ENCODE measurements around the gene COL6A5. TPM values are rescaled to one million over a fixed set of nuclear protein-coding genes. Genes with fewer than 3 reads are reported as not detected.

COL6A5 gene
- total RNA-seq, 4 donors from 2014 or later: 1.7 TPM; not detected in 3

DNA sequence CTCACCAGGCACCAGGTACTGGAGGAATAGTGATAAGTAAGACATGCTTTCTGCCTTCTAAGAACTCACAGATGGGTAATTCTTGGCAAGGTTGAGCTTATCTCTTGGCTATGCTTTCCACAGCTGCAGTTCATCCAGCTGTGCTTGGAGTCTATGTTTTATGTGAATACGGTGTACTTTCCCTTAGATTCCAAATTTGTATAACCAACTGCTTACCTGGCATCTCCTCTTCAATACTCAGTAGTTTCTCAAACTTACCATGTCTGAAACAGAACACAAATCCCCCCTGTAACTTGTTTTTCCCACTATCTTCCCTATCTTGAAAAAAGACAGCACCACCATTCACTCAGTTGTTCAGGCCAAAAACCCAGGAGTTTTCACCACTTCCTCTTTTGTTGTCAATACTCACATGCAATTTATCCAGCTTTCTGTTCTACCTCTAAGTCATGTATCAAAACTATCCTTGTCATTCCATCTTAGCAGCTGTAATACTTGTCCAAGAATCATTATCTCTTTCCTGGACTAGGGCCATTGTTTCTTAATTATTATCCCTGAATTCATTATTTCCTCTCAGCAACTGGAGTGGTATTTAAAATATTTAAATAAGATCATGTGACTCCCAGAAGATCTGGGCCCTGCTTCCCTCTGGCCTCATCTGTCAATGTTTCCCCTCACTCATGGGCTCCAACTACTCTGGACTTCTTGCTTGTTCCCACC, 32.6 kb downstream of the COL6A5 start:
- no peak for DNase-seq
- no peak overlapping the region for H3K27ac ChIP-seq
- TF ChIP-seq, protein P1, sequence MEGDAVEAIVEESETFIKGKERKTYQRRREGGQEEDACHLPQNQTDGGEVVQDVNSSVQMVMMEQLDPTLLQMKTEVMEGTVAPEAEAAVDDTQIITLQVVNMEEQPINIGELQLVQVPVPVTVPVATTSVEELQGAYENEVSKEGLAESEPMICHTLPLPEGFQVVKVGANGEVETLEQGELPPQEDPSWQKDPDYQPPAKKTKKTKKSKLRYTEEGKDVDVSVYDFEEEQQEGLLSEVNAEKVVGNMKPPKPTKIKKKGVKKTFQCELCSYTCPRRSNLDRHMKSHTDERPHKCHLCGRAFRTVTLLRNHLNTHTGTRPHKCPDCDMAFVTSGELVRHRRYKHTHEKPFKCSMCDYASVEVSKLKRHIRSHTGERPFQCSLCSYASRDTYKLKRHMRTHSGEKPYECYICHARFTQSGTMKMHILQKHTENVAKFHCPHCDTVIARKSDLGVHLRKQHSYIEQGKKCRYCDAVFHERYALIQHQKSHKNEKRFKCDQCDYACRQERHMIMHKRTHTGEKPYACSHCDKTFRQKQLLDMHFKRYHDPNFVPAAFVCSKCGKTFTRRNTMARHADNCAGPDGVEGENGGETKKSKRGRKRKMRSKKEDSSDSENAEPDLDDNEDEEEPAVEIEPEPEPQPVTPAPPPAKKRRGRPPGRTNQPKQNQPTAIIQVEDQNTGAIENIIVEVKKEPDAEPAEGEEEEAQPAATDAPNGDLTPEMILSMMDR (IDR thresholded peaks at IDR 0.05): no peak
- TF ChIP-seq POLR2A (IDR thresholded peaks at IDR 0.05): no peak
- intact Hi-C loops (cut with DNase I; ENCODE audit: low total_unique reads): no loop called here
- no peaks in the 10 kb centered on the region for H3K4me1 ChIP-seq
- H3K36me3 ChIP-seq: no peaks in the 10 kb centered on the region
- no peaks in the 10 kb centered on the region for H3K9me3 ChIP-seq
- H3K4me3 ChIP-seq: no peak overlapping the region
- no peaks in the 10 kb centered on the region for H3K27me3 ChIP-seq

DNA sequence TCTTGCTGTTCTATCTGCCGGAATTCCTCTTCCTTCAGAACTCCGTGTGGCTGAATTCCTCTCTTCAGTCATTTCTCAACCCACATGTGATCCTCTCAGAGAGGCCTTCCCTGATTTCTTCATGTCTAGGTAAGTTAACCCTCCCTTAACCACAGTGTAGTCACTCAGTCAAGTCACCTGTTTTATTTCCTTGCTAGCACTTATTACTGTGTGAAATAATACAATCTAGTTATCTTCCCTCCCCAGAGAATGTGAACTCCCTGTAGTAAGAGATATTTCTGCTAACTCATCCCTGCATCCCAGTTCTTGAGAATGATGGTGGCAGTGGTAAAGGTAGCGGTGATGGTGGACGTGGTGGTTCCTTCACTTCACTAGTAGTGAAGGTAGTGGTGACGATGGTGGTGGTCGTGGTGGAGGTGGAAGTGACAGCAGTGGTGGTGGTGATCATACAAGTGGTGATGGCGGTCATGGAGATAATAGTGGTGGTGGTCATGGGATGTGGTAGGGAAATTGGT, 33.3 kb downstream of the COL6A5 start:
- H3K36me3 ChIP-seq: no peaks in the 10 kb centered on the region
- no peaks in the 10 kb centered on the region for H3K27me3 ChIP-seq
- H3K4me3 ChIP-seq: no peak overlapping the region
- no peak overlapping the region for H3K27ac ChIP-seq
- no peaks in the 10 kb centered on the region for H3K4me1 ChIP-seq
- TF ChIP-seq, protein P1 (IDR thresholded peaks at IDR 0.05): no peak
- TF ChIP-seq POLR2A (IDR thresholded peaks at IDR 0.05): no peak
- intact Hi-C loops (cut with DNase I; ENCODE audit: low total_unique reads): no loop called here
- H3K9me3 ChIP-seq: no peaks in the 10 kb centered on the region
- no peak for DNase-seq

DNA sequence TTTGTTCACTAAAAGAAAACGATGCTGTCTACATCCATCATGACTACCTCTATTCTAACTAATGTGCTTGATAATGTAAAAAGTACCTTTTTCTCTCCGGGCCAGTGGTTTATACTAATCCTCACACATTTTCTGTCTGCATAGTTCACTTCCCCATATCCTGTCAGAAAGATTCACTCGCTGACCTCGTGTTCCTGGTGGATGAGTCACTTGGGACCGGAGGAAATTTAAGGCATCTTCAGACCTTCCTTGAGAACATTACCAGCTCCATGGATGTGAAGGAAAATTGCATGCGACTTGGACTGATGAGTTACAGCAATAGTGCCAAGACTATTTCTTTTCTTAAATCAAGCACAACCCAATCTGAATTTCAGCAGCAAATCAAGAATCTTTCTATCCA, 33.8 kb downstream of the COL6A5 start:
- H3K27ac ChIP-seq: no peak overlapping the region
- H3K4me3 ChIP-seq: no peak overlapping the region
- no peaks in the 10 kb centered on the region for H3K4me1 ChIP-seq
- TF ChIP-seq, protein P1 (IDR thresholded peaks at IDR 0.05): no peak
- TF ChIP-seq POLR2A (IDR thresholded peaks at IDR 0.05): no peak
- no peaks in the 10 kb centered on the region for H3K9me3 ChIP-seq
- no peaks in the 10 kb centered on the region for H3K36me3 ChIP-seq
- no peaks in the 10 kb centered on the region for H3K27me3 ChIP-seq
- intact Hi-C loops (cut with DNase I; ENCODE audit: low total_unique reads): no loop called here
- no peak for DNase-seq

DNA sequence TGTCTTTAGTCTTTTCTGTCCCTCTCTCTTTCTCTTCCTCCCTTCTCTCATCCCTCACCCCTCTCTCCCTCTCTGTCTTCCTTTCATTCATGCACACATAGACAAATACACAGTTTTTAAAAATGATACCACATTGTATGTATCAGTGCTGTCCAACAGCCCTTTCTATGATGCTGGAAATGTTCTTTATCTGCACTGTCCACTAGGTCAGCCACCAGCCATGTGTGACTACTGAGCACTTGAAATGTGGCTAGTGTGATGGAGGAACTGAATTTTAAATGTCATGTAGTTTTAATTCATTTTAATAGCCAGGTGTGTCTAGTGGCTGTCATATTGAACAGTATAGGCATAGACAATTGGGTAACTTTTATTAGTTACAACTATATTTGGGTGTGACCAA, 34.9 kb downstream of the COL6A5 start:
- intact Hi-C loops (cut with DNase I; ENCODE audit: low total_unique reads): no loop called here
- H3K36me3 ChIP-seq: no peaks in the 10 kb centered on the region

DNA sequence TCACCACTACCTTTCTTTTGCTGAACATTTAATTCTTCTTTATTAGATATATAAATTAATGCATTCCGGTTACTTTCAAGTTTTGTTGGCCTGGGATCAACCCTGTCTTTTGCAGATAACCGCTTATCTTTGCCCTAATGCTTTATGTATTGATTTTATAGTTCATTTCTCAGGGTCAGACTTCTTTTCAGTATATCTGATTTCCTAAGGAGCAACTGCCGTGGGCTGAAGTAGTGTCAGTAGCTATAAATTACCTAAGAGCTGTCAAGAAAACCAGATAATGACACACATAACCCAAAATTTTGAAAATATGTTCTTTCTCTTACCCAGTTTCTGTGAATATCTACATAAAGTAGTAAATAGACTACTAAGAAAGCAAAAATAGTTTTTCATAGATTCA, 38.0 kb downstream of the COL6A5 start:
- Histone ChIP-seq H3K27ac (no peak overlapping the region), H3K4me1 (no peaks in the 10 kb centered on the region), H3K9me3 (no peaks in the 10 kb centered on the region), H3K27me3 (no peaks in the 10 kb centered on the region), H3K4me3 (no peak overlapping the region), H3K36me3 (no peaks in the 10 kb centered on the region)
- intact Hi-C loops (cut with DNase I; ENCODE audit: low total_unique reads): no loop called here
- TF ChIP-seq, protein P1 (IDR thresholded peaks at IDR 0.05): no peak
- no peak for TF ChIP-seq POLR2A (IDR thresholded peaks at IDR 0.05)
- DNase-seq: no peak

More for the DNA sequence above, 34.9 kb downstream of the COL6A5 start:
- H3K27me3 ChIP-seq: no peaks in the 10 kb centered on the region
- no peak for TF ChIP-seq POLR2A (IDR thresholded peaks at IDR 0.05)
- TF ChIP-seq, protein P1 (IDR thresholded peaks at IDR 0.05): no peak
- no peak overlapping the region for H3K4me3 ChIP-seq
- no peaks in the 10 kb centered on the region for H3K9me3 ChIP-seq
- H3K4me1 ChIP-seq: no peaks in the 10 kb centered on the region
- H3K27ac ChIP-seq: no peak overlapping the region
- no peak for DNase-seq
